Astrocyte (in vitro differentiated cells and primary cell): ENCODE results near the gene CCDC181. TPM values are rescaled to one million over a fixed set of nuclear protein-coding genes. Genes with fewer than 3 reads are reported as not detected.

Experiments used
- DNase-seq: peaks from one replicate; pipeline ENCODE4 v3.0.0-alpha.2; 2010; ENCODE audit warnings: low read depth
- FAIRE-seq: peaks from 2 replicates; lab custom pipeline; 2011; peaks lifted over from hg19 to GRCh38; lab: Jason Lieb, UNC
- H2AFZ ChIP-seq: 2 replicates; pipeline ENCODE4 v1.6.0; 2012; ENCODE audit warnings: low read depth, low read length, inconsistent platforms
- H3K27ac ChIP-seq: 2 replicates; pipeline ENCODE4 v1.5.1; 2011; ENCODE audit warnings: low read depth, low read length, inconsistent platforms
- H3K27me3 ChIP-seq: 2 replicates; pipeline ENCODE4 v1.6.0; 2011; ENCODE audit warnings: low read length, inconsistent platforms; ENCODE audit not compliant: insufficient read depth
- H3K36me3 ChIP-seq: 2 replicates; pipeline ENCODE4 v1.5.1; 2011; ENCODE audit warnings: low read length, inconsistent platforms; ENCODE audit not compliant: insufficient read depth
- H3K4me1 ChIP-seq: 2 replicates; pipeline ENCODE4 v1.5.1; 2011; ENCODE audit warnings: low read length, inconsistent platforms; ENCODE audit not compliant: insufficient read depth
- H3K4me2 ChIP-seq: 2 replicates; pipeline ENCODE4 v1.6.0; 2012; ENCODE audit warnings: low read length, inconsistent platforms
- H3K4me3 ChIP-seq: 2 replicates; pipeline ENCODE4 v1.5.1; 2011; ENCODE audit warnings: low read depth, mild to moderate bottlenecking, low read length, inconsistent platforms; ENCODE audit not compliant: insufficient read depth
- H3K79me2 ChIP-seq: 2 replicates; pipeline ENCODE4 v1.6.0; 2012; ENCODE audit warnings: mild to moderate bottlenecking, low read length, inconsistent platforms; ENCODE audit not compliant: insufficient read depth
- H3K9ac ChIP-seq: 2 replicates; pipeline ENCODE4 v1.6.0; 2012; ENCODE audit warnings: mild to moderate bottlenecking, low read length, inconsistent platforms
- H3K9me3 ChIP-seq: 2 replicates; pipeline ENCODE4 v1.5.1; 2012; ENCODE audit warnings: low read depth, mild to moderate bottlenecking, low read length, inconsistent platforms; ENCODE audit not compliant: insufficient read depth
- H4K20me1 ChIP-seq: 2 replicates; pipeline ENCODE4 v1.6.0; 2012; ENCODE audit warnings: low read length, inconsistent platforms; ENCODE audit not compliant: insufficient read depth
- H3K27ac Mint-ChIP-seq: one replicate; pipeline ENCODE4 v1.8.0; 2021; ENCODE audit warnings: mild to moderate bottlenecking, mixed read lengths; ENCODE audit not compliant: unreplicated experiment
- H3K27me3 Mint-ChIP-seq: one replicate; pipeline ENCODE4 v1.8.0; 2021; ENCODE audit warnings: low read depth, mixed read lengths; ENCODE audit not compliant: unreplicated experiment
- H3K36me3 Mint-ChIP-seq: one replicate; pipeline ENCODE4 v1.8.0; 2021; ENCODE audit warnings: low read depth, mixed read lengths; ENCODE audit not compliant: unreplicated experiment
- H3K4me1 Mint-ChIP-seq: one replicate; pipeline ENCODE4 v1.8.0; 2021; ENCODE audit warnings: low read depth, mixed read lengths; ENCODE audit not compliant: unreplicated experiment
- H3K4me3 Mint-ChIP-seq: one replicate; pipeline ENCODE4 v1.8.0; 2021; ENCODE audit warnings: mild to moderate bottlenecking, moderate library complexity, mixed read lengths; ENCODE audit not compliant: unreplicated experiment
- H3K9me3 Mint-ChIP-seq: one replicate; pipeline ENCODE4 v1.8.0; 2021; ENCODE audit warnings: mild to moderate bottlenecking, mixed read lengths; ENCODE audit not compliant: unreplicated experiment
- CTCF ChIP-seq: IDR thresholded peaks from 2 replicates; pipeline ENCODE4 v1.5.1; 2011; ENCODE audit warnings: low read depth, mild to moderate bottlenecking, inconsistent platforms, low read length, moderate library complexity; ENCODE audit not compliant: insufficient read depth
- EZH2 ChIP-seq: IDR thresholded peaks from 2 replicates; pipeline ENCODE4 v1.6.1; 2012; ENCODE audit warnings: mild to moderate bottlenecking, low read length, inconsistent platforms; ENCODE audit not compliant: insufficient read depth
- total RNA-seq: library from RNA; stranded (reverse); gene quantifications from 2 replicates; pipeline ENCODE4 v1.2.1, GENCODE V29; 2021

CCDC181 gene
- total RNA-seq, 1 donor from 2014 or later, result 1.5 TPM

- Mint-ChIP-seq H3K4me3 (no peak overlapping the region), H3K9me3 (no peaks in the 10 kb centered on the region), H3K27ac (no peak overlapping the region), H3K4me1 (peaks cover 5% of the 10 kb centered on the region), H3K36me3 (no peaks in the 10 kb centered on the region), H3K27me3 (no peaks in the 10 kb centered on the region)
- Histone ChIP-seq H3K27me3 (no peaks in the 10 kb centered on the region), H3K4me2 (no peak overlapping the region), H3K4me1 (no peaks in the 10 kb centered on the region), H2AFZ (no peak overlapping the region), H3K36me3 (no peaks in the 10 kb centered on the region), H3K79me2 (no peaks in the 10 kb centered on the region), H3K4me3 (no peak overlapping the region), H3K9ac (no peak overlapping the region), H4K20me1 (no peaks in the 10 kb centered on the region), H3K9me3 (no peaks in the 10 kb centered on the region), H3K27ac (no peak overlapping the region)
- TF ChIP-seq CTCF, result peak; percentile 17
- TF ChIP-seq EZH2, result no peak
- FAIRE-seq (peak; percentile 70), DNase-seq (peak; percentile 17)
Observed at GRCh38 chr1:169466259-169467230, 39.3 kb upstream of the CCDC181 start.

GRCh38 chr1:169465281-169465680 lies 38.0 kb upstream of the CCDC181 start:
- H3K4me1 Mint-ChIP-seq, result peaks cover 5% of the 10 kb centered on the region
- Histone ChIP-seq H3K9ac (no peak overlapping the region), H3K4me2 (no peak overlapping the region), H3K4me3 (no peak overlapping the region), H3K27me3 (no peaks in the 10 kb centered on the region), H3K79me2 (no peaks in the 10 kb centered on the region), H2AFZ (no peak overlapping the region), H3K9me3 (no peaks in the 10 kb centered on the region), H4K20me1 (no peaks in the 10 kb centered on the region), H3K36me3 (no peaks in the 10 kb centered on the region), H3K27ac (no peak overlapping the region), H3K4me1 (peaks cover 5% of the 10 kb centered on the region)
- no peaks in the 10 kb centered on the region for H3K27me3 Mint-ChIP-seq
- H3K36me3 Mint-ChIP-seq, result no peaks in the 10 kb centered on the region
- no peak overlapping the region for H3K4me3 Mint-ChIP-seq
- FAIRE-seq, result no peak
- DNase-seq, result no peak
- no peak for TF ChIP-seq CTCF
- TF ChIP-seq EZH2, result no peak
- H3K27ac Mint-ChIP-seq, result no peak overlapping the region
- H3K9me3 Mint-ChIP-seq, result no peaks in the 10 kb centered on the region

- Histone ChIP-seq H3K9me3 (no peaks in the 10 kb centered on the region), H3K27ac (no peak overlapping the region), H2AFZ (no peak overlapping the region), H3K4me2 (no peak overlapping the region), H3K4me3 (no peak overlapping the region), H3K9ac (no peak overlapping the region), H3K79me2 (no peaks in the 10 kb centered on the region), H3K27me3 (no peaks in the 10 kb centered on the region), H4K20me1 (no peaks in the 10 kb centered on the region), H3K4me1 (peaks cover 5% of the 10 kb centered on the region), H3K36me3 (no peaks in the 10 kb centered on the region)
- no peaks in the 10 kb centered on the region for H3K4me1 Mint-ChIP-seq
- H3K9me3 Mint-ChIP-seq, result no peaks in the 10 kb centered on the region
- H3K4me3 Mint-ChIP-seq, result no peak overlapping the region
- no peak for TF ChIP-seq EZH2
- no peak for TF ChIP-seq CTCF
- H3K36me3 Mint-ChIP-seq, result no peaks in the 10 kb centered on the region
- DNase-seq (no peak), FAIRE-seq (no peak)
- no peak overlapping the region for H3K27ac Mint-ChIP-seq
- H3K27me3 Mint-ChIP-seq, result no peaks in the 10 kb centered on the region
Observed at GRCh38 chr1:169462385-169462784, 35.1 kb upstream of the CCDC181 start.
